GM18873 (cell line): ENCODE data around the gene ADSL.

Source experiments
- ATAC-seq: cut with Tn5 transposase; IDR thresholded peaks from one replicate; pipeline ENCODE4 v1.9.1; 2021; ENCODE audit warnings: mild to moderate bottlenecking, moderate library complexity, moderate number of reproducible peaks; ENCODE audit not compliant: unreplicated experiment, low FRiP score

ADSL gene

DNA sequence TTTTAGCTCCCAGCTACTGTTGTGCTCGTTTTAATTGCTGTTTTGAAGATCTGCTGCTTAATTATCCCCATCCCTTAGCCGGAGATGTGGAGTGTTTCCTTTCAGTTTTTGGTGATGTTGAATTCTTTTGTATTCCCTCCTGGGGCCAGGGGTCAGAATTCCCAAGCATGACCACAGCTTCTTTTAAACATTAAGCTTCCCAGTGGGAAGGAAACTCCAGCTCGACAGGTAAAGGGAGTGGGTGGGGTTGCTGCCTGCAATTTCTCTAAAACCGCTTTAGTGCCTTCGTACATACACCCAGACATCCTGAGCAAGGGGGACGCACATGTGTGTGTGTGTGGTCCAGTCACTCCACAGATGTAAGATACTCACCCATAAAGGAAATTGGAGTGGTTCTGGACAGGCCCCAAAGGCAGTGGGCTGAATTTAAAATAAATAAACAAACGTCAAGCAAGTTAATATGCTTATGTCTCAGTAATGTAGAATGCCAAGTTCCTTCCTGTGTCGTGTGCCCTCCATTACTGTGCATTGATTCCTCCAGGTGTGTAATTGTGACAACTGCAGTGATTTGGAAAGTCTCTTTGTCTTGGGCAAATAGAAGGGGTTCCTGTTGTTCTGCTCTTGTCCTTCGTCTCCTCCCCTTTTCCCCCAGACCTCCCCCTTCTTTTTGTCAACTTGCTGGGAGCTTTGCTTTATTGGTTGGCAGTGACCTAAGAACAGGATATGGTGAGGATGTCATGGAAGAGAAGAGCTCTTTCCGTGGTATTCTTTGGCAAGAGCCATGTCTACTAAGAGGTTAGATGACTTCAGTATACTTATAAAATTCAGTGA, 19.2 kb upstream of the ADSL start:
- no peak for ATAC-seq

GRCh38 chr22:40328546-40329456, 17.5 kb upstream of the ADSL start:
- no peak for ATAC-seq

DNA sequence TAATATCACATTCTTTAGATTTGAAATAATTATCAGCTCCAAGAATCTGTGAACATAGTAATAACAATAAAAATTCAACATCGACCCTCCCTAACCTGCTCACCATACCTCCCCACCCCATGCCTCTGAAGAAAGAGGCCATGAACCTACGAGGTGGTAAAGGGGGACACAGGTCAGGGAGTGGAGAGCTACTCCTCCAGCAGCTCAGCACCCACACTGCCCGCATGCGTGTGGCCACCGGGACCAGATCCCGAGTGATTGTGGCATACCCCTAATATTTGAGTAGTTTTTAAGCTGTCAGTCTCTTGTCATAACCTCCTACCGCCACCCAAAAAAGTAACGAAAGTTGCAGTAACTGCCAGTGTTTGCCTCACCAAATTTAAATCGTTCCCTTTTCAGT, 16.8 kb upstream of the ADSL start:
- ATAC-seq = no peak

DNA sequence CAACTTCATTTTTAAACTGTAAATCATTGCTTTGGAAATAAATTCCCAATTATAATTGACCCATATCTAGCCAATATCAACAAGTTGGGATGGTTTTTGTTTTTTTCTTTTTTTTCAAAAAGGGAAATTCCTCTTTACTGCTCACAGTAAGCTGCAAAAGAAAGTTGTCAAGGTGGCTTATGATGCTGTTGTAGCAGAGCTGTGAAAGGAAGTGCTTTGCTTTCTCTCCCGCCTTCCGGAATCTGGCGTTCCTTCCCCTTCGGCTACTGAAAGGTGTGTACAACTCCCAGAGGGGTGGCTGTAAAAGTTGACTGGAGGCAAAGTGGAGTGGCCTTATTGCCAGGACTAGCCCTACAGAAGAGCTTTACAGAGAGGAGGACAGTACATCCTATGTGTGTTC, 16.2 kb upstream of the ADSL start:
- ATAC-seq = no peak

DNA sequence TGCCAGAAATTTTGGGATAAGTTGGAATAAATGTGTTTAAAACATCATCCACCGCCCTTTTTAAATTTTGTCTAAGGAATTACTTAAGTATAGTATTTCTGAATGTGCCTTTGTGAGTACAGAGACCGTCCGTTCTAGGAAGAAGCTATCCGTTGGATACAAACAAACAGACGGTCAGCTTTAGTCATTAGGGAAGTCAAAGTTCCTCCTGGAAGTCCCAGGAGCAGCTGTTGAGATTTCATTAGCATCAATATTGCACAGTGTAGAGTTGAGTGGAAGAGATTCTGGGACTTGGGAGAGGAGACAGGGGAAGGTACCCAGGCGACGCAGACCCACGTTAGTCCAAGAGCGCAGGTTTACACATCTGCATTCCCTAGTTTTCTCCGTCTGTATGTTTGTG, 15.7 kb upstream of the ADSL start:
- ATAC-seq = no peak

GRCh38 chr22:40331706-40332105, 14.6 kb upstream of the ADSL start:
- ATAC-seq = no peak

GRCh38 chr22:40332319-40332781, 13.9 kb upstream of the ADSL start:
- ATAC-seq = no peak

- no peak for ATAC-seq
Observed at GRCh38 chr22:40334060-40334459, 12.2 kb upstream of the ADSL start.

- no peak for ATAC-seq
Observed at GRCh38 chr22:40334899-40335298, 11.4 kb upstream of the ADSL start.

GRCh38 chr22:40335358-40335757, 10.9 kb upstream of the ADSL start:
- no peak for ATAC-seq

- no peak for ATAC-seq
Observed at GRCh38 chr22:40340044-40340443, 6.3 kb upstream of the ADSL start.

- ATAC-seq = no peak
Observed at GRCh38 chr22:40341604-40342003, 4.7 kb upstream of the ADSL start.

DNA sequence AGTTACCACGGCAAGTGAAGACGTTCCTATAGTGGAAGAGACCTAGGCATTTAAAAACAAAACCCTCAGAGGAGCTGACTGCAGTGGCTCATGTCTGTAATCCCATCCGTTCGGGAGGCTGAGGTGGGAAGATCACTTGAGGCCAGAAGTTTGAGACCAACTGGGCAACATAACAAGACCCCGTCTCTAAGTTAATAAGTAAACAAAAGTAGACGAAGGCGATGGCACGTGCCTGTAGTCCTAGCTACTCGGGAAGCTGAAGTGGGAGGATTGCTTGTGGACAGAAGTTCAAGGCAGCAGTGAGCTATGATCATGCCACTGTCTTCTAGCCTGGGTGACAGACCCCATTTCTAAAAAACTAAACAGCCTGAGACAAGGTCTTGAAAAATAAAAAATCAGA, 3.8 kb upstream of the ADSL start:
- no peak for ATAC-seq

DNA sequence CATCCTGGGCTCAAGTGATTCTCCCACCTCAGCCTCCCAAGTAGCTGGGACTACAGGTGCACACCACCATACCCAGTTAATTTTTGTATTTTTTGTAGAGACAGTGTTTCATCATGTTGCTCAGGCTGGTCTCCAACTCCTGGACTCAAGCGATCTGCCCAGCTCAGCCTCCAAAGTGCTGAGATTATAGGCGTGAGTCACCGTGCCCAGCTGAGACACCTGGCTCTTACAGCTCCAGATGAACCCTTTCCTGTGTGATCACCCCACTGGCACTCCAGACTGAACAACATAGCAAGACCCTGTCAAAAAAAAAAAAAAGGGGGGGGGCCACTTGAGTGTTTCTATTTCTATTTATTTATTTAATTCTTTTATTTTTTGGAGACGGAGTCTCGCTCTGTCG, 1.0 kb upstream of the ADSL start:
- ATAC-seq = no peak

- ATAC-seq = peak; percentile 6
Observed at GRCh38 chr22:40345815-40346184, 500 bp upstream of the ADSL start.

- no peak for ATAC-seq
Observed at GRCh38 chr22:40347300-40347699, 1.0 kb downstream of the ADSL start.

GRCh38 chr22:40348025-40348658, 1.8 kb downstream of the ADSL start:
- no peak for ATAC-seq

DNA sequence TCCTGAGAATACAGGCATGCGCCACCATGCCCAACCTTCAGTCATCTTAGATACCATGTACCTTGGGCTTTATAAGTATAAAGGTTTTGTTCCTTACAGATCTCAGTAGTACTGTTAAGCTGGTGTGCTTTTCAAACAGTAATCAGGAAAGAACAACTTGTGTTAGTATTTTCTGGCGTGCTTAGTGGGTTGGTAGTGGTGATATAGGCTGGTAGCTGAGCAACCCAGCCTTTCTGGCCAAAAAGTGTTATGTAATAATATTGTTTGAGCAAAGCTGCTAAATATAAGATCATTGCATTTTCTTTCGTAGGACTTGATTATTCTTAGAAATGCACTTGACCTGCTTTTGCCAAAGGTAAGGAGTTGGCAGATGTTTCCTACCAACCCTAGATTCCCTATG, 6.5 kb downstream of the ADSL start:
- ATAC-seq = no peak

DNA sequence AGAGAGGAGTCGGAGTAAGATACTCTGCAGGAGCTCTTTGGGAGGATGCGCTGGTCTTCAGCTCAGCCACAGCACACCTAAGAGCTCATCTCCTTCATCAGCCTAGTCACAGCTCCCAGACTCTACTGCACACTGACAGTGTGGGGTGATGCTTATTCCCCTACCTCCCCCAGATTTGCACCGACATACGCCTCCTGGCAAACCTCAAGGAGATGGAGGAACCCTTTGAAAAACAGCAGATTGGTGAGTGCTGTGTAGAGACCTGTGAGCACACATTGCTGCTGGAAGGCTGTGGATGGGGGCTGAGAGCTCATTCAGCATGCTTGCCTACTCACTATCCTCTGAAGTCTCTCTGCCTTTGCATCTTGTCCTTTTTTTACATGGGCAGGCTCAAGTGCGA, 14.8 kb downstream of the ADSL start:
- ATAC-seq = no peak

GRCh38 chr22:40363059-40363458, 16.8 kb downstream of the ADSL start:
- no peak for ATAC-seq

DNA sequence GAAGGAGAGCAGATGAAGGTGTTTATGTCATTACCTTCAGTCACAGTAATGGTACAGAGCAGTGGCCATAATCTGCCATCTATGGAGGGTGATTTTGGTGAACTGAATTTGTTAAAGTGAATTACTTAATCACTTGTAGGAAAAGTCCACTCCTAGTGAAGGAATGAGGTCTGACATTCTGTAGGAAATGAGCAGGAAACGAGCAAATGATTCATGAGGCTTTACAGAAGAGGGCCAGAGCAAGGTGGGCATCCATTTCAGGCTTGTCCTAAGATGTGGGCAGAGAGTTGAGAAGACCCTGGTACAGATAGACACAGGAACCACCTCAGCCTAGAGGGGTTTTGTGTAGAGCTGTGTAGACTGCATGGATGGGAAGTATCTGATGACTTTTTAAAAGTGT, 18.1 kb downstream of the ADSL start:
- ATAC-seq = no peak
